K562 (cell line): Measurements from ENCODE around the gene FBXO44. TPM values are rescaled to one million over a fixed set of nuclear protein-coding genes. Genes with fewer than 3 reads are reported as not detected.

Experiments
- ARID1B ChIP-seq: fragments of 450-650 bp; IDR thresholded peaks from 2 replicates; pipeline ENCODE4 v1.6.1; 2016; ENCODE audit warnings: antibody characterized with exemption, mild to moderate bottlenecking, inconsistent platforms
- ATF1 ChIP-seq, 2 experiments: fragments of 450-650 bp in 1 of 2; IDR thresholded peaks; 2 replicates each; pipeline ENCODE4 v1.6.1; 2016; ENCODE audit warnings: missing compliant biosample characterization in 1 of 2, missing genetic modification characterization in 1 of 2
- CBX2 ChIP-seq: fragments of 200-600 bp; sonication (generic); IDR thresholded peaks from one replicate; pipeline ENCODE4 v1.6.1; 2012; ENCODE audit warnings: mild to moderate bottlenecking, low read length, inconsistent platforms; ENCODE audit not compliant: insufficient read depth, poor library complexity, severe bottlenecking
- PHB ChIP-seq: fragments of 250-450 bp; sonication (Bioruptor Pico); IDR thresholded peaks from 2 replicates; pipeline ENCODE4 v1.5.0; 2021
- SAFB ChIP-seq: fragments of 200-400 bp; formaldehyde crosslinking; IDR thresholded peaks from 2 replicates; pipeline ENCODE4 v1.6.1; 2017; ENCODE audit warnings: low read depth, low read length, borderline replicate concordance
- SMAD4 ChIP-seq: fragments of 250-450 bp; sonication (Bioruptor Pico); conservative IDR thresholded peaks from 2 replicates; pipeline ENCODE4 v1.8.0; 2021; ENCODE audit warnings: inconsistent platforms, mild to moderate bottlenecking, moderate library complexity
- SNIP1 ChIP-seq: fragments of 450-650 bp; IDR thresholded peaks from 2 replicates; pipeline ENCODE4 v1.7.1; 2017; ENCODE audit warnings: low read depth, mild to moderate bottlenecking
- SRF ChIP-seq, 2 experiments: fragments of 250-450, 450-650 bp in 1 of 2; sonication (Bioruptor Pico) in 1 of 2; sonication (generic) in 1 of 2; formaldehyde crosslinking; IDR thresholded peaks; 2 replicates each; pipeline versions ENCODE4 v1.5.0 to v1.5.1; 2020 to 2022; ENCODE audit warnings: mild to moderate bottlenecking in 1 of 2, missing genetic modification reagents in 1 of 2
- TBP ChIP-seq: optimal IDR thresholded peaks from 2 replicates; pipeline ENCODE3; 2011; ENCODE audit warnings: low read depth, low read length, improper control_type of control experiment
- USF1 ChIP-seq: sonication (generic); formaldehyde crosslinking; IDR thresholded peaks from 2 replicates; pipeline ENCODE4 v1.9.0; 2022; ENCODE audit warnings: mild to moderate bottlenecking, missing genetic modification reagents
- USF2 ChIP-seq: sonication (generic); formaldehyde crosslinking; IDR thresholded peaks from 2 replicates; pipeline ENCODE4 v1.5.0; 2020; ENCODE audit warnings: missing genetic modification reagents
- ZBED1 ChIP-seq: IDR thresholded peaks from 2 replicates; pipeline ENCODE4 v1.6.1; 2014
- ZBTB9 ChIP-seq: fragments of 450-650 bp; formaldehyde crosslinking; IDR thresholded peaks from 2 replicates; pipeline ENCODE4 v1.4.0; 2020; ENCODE audit warnings: mild to moderate bottlenecking, moderate library complexity
- ZNF431 ChIP-seq: sonication (generic); formaldehyde crosslinking; IDR thresholded peaks from 2 replicates; pipeline ENCODE4 v1.8.0; 2022; ENCODE audit warnings: mild to moderate bottlenecking, missing genetic modification reagents
- ZNF695 ChIP-seq: fragments of 450-650 bp; formaldehyde crosslinking; IDR thresholded peaks from 2 replicates; pipeline ENCODE4 v1.4.0; 2020; ENCODE audit warnings: mild to moderate bottlenecking, moderate library complexity
- ZNF77 ChIP-seq: fragments of 250-450 bp; sonication (Bioruptor Pico); IDR thresholded peaks from 2 replicates; pipeline ENCODE4 v1.5.0; 2020
- ZNF785 ChIP-seq: fragments of 250-450 bp; sonication (Bioruptor Pico); IDR thresholded peaks from 2 replicates; pipeline ENCODE4 v1.4.0; 2020; ENCODE audit warnings: mild to moderate bottlenecking
- polyA plus RNA-seq, 8 experiments: library from polyadenylated mRNA; depleted of rRNA in 4 of 8; stranded (reverse) in 5 of 8; unstranded in 3 of 8; fragments of >200 nt; fragmentation: Nextera tagmentation in 2 of 8; fragmentation: Illumina TruSeq in 1 of 8; extraction: Ambion mirVana in 2 of 8; extraction: Trizol in 1 of 8; gene quantifications; 2 replicates each; pipeline versions ENCODE4 v1.2.1 to v1.2.3, GENCODE V29; 2011 to 2014; ENCODE audit warnings: inconsistent platforms in 1 of 8, missing spikeins in 1 of 8
- total RNA-seq, 7 experiments: library from RNA; depleted of rRNA in 6 of 7; stranded (reverse); fragments of >200 nt in 6 of 7; fragmentation: Illumina TruSeq in 2 of 7; extraction: Trizol in 2 of 7; gene quantifications; 2 replicates each; pipeline versions ENCODE4 v1.2.1 to v1.2.3, GENCODE V29; 2011 to 2021; ENCODE audit warnings: low replicate concordance in 1 of 7
- TF ChIP-seq, protein P1 (sequence below), 2 experiments: IDR thresholded peaks; 2 replicates each; pipeline ENCODE4 v1.6.1; 2011; ENCODE audit warnings: borderline replicate concordance in 1 of 2, control low read depth in 1 of 2, low read depth in 1 of 2, low read length in 1 of 2, mild to moderate bottlenecking in 1 of 2, mixed read lengths in 1 of 2, moderate library complexity in 1 of 2; ENCODE audit not compliant: insufficient read depth in 1 of 2, insufficient read length in 1 of 2, poor library complexity in 1 of 2, severe bottlenecking in 1 of 2; ENCODE audit errors: extremely low read depth in 1 of 2

FBXO44 gene
- total and polyA plus RNA-seq, 9 of the 15 experiments (the other 6 are each of a cell fraction or from before 2014, with no cell fraction given), result 0.69 to 20.9 (median 6.7) TPM

DNA sequence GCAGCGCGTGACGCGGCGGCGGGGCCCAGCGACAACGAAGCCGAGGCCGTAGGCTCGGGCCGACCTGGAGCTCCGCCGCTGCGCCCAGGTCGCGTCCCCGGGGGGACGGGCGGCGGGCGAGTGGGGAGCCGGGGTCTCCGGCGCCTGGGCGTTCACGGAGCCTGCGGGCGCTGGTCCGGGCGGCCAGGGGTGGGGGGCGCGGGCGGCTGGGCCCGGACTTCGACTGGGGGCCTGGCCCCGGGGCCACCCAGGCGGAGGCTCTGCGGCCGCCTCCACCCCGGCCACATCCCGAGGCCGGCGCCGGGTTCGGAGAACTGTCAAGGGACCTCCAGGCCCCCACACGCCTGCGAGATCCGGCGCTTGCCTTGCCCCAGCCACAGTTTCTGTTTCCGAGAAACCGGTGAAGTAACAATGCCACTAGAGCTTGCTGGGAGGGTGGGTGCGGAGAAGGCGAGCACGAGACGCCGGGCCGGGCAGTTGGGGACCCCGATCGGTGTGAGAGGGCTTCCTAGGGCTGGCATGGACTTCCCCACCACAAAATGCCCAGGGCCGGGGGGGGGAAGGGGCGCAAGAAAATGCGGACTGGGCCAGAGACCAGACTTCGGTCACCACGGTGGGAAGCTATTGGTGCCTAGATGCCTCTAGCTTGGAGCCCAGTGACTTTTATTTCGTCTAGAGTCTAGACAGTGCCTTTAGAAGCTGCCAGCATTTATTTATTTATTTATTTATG is 9.8 kb downstream of the FBXO44 start (continued):
- TF ChIP-seq ZBTB9 (CRISPR knock-in tag) (no peak), PHB (CRISPR knock-in tag) (peak; percentile 10; the same call in 1 of the 2 replicates), ZNF77 (CRISPR knock-in tag) (no peak), SAFB (no peak; the same call in 1 of the 2 replicates), TBP (peak; percentile 8), USF1 (CRISPR knock-in tag) (peak; percentile 26; the same call in 1 of the 2 replicates), CBX2 (no peak), SNIP1 (no peak), ZNF785 (CRISPR knock-in tag) (no peak), ARID1B (no peak), SMAD4 (CRISPR knock-in tag) (peak; percentile 51; the same call in 1 of the 2 replicates), SRF (CRISPR knock-in tag; IDR thresholded peaks at IDR 0.05) (0 out of 4 replicates have a peak, but pooled peaks of 1 of the 2 experiments have one; percentile 23), ATF1 (CRISPR knock-in tag; IDR thresholded peaks at IDR 0.05) (no peak), ATF1 (tag; IDR thresholded peaks at IDR 0.05) (0 out of 2 replicates have a peak, but pooled peaks have one; percentile 21), ZNF431 (CRISPR knock-in tag) (0 out of 2 replicates have a peak, but pooled peaks have one; percentile 14), USF2 (no peak), ZNF695 (CRISPR knock-in tag) (0 out of 2 replicates have a peak, but pooled peaks have one; percentile 9), ZBED1 (0 out of 2 replicates have a peak, but pooled peaks have one; percentile 6)
- TF ChIP-seq, protein P1, sequence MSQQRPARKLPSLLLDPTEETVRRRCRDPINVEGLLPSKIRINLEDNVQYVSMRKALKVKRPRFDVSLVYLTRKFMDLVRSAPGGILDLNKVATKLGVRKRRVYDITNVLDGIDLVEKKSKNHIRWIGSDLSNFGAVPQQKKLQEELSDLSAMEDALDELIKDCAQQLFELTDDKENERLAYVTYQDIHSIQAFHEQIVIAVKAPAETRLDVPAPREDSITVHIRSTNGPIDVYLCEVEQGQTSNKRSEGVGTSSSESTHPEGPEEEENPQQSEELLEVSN (IDR thresholded peaks at IDR 0.05; ENCODE audit: borderline replicate concordance in 1 of 2, extremely low read depth in 1 of 2, insufficient read depth in 1 of 2, insufficient read length in 1 of 2, low read depth in 1 of 2, low read length in 1 of 2, poor library complexity in 1 of 2, severe bottlenecking in 1 of 2), result peak in 1 of 2 experiments; percentile 41
